ENCODE results near the gene USP17L28. TPM values are rescaled to one million over a fixed set of nuclear protein-coding genes. Genes with fewer than 3 reads are reported as not detected.
"Not testable (repeated sequence)": the region's sequence is repeated elsewhere in the genome, so short reads cannot be mapped to it uniquely, and the experiment has no call there.

USP17L28 gene, protein sequence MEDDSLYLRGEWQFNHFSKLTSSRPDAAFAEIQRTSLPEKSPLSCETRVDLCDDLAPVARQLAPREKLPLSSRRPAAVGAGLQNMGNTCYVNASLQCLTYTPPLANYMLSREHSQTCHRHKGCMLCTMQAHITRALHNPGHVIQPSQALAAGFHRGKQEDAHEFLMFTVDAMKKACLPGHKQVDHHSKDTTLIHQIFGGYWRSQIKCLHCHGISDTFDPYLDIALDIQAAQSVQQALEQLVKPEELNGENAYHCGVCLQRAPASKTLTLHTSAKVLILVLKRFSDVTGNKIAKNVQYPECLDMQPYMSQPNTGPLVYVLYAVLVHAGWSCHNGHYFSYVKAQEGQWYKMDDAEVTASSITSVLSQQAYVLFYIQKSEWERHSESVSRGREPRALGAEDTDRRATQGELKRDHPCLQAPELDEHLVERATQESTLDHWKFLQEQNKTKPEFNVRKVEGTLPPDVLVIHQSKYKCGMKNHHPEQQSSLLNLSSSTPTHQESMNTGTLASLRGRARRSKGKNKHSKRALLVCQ
- not detected for total RNA-seq
- not detected for total RNA-seq (2013)

- WGBS (ENCODE audit: insufficient coverage): no CpG with 5 or more reads among the region's 15 CpGs
Measured at GRCh38 chr4:9348593-9348992, at the start of gene USP17L28. Gene USP17L28, plus strand, starts transcription at chr4:9348893. Its CDS starts 0 bp downstream, at chr4:9348893.

DNA sequence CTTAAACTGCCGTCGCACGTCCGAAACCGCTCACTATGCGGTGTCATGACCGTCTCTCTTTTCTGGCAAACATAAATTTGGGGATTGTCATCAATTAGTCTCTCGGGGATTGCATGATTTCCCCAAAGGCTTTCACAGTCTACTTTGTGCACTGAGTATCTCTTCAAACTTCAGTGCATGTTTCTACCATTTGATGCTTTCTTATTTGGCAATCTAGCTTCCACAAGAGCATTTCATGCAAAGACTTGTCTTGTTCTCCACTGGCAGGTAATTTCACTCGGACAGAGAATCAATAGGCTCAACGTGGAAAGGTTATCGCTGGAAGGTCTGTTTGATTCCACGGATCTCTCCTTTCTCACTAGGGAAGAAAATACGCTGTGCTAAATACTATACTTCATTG, 24.5 kb upstream of the USP17L28 start:
- ATAC-seq; H3K27me3 ChIP-seq (ENCODE audit: control insufficient read depth, insufficient read depth, low read length); H3K4me1 ChIP-seq (ENCODE audit: control insufficient read depth, insufficient read depth, low read length); H3K36me3 Mint-ChIP-seq; DNase-seq; H3K27ac Mint-ChIP-seq; H3K4me1 Mint-ChIP-seq; H3K27ac ChIP-seq (ENCODE audit: low read length); intact Hi-C loops (cut with micrococcal nuclease); H3K36me3 ChIP-seq (ENCODE audit: control insufficient read depth, insufficient read depth, low read length); H3K9me3 ChIP-seq (ENCODE audit: control insufficient read depth, insufficient read depth, low read length); H3K9me3 Mint-ChIP-seq; H3K4me3 ChIP-seq (ENCODE audit: low read length); H3K4me3 Mint-ChIP-seq; H3K27me3 Mint-ChIP-seq (ENCODE audit: low read depth in 2 of 2): not testable (repeated sequence)
- no CpG with 5 or more reads among the region's 13 CpGs for WGBS (ENCODE audit: insufficient coverage)

More at GRCh38 chr4:9348593-9348992, at the start of gene USP17L28:
- H3K4me3 Mint-ChIP-seq; H3K27ac ChIP-seq (ENCODE audit: low read length); H3K27me3 ChIP-seq (ENCODE audit: control insufficient read depth, insufficient read depth, low read length); H3K9me3 Mint-ChIP-seq; H3K27me3 Mint-ChIP-seq (ENCODE audit: low read depth in 2 of 2); H3K36me3 Mint-ChIP-seq; H3K4me1 Mint-ChIP-seq; H3K4me1 ChIP-seq (ENCODE audit: control insufficient read depth, insufficient read depth, low read length); H3K36me3 ChIP-seq (ENCODE audit: control insufficient read depth, insufficient read depth, low read length); intact Hi-C loops (cut with micrococcal nuclease); H3K9me3 ChIP-seq (ENCODE audit: control insufficient read depth, insufficient read depth, low read length); H3K27ac Mint-ChIP-seq; DNase-seq; ATAC-seq; H3K4me3 ChIP-seq (ENCODE audit: low read length): not testable (repeated sequence)

DNA sequence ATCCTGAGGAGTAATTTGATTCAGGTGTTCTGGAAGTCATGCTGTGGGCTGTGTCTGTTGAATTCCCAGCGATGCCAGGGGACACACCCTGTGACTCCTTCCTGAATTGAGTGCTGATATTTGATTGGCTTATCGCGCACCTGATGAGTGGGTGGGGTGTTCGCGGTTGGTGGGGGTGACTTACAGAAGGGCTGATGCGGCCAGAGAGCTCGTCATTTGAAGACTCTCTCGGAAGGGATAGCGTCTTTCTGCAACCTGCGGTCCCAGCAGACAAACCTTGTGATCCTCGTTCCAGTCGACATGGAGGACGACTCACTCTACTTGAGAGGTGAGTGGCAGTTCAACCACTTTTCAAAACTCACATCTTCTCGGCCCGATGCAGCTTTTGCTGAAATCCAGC, 23.8 kb upstream of the USP17L28 start, which contains the start of gene USP17L24:
Gene USP17L24 (plus strand): TSS at position 301 of the 400 bp plus-strand sequence. CDS start 0 bp downstream, at position 301.
- H3K27ac ChIP-seq (ENCODE audit: low read length); intact Hi-C loops (cut with micrococcal nuclease); H3K4me3 ChIP-seq (ENCODE audit: low read length); H3K9me3 ChIP-seq (ENCODE audit: control insufficient read depth, insufficient read depth, low read length); H3K36me3 Mint-ChIP-seq; H3K27me3 Mint-ChIP-seq (ENCODE audit: low read depth in 2 of 2); ATAC-seq; DNase-seq; H3K4me1 ChIP-seq (ENCODE audit: control insufficient read depth, insufficient read depth, low read length); H3K4me3 Mint-ChIP-seq; H3K27me3 ChIP-seq (ENCODE audit: control insufficient read depth, insufficient read depth, low read length); H3K36me3 ChIP-seq (ENCODE audit: control insufficient read depth, insufficient read depth, low read length); H3K4me1 Mint-ChIP-seq; H3K27ac Mint-ChIP-seq; H3K9me3 Mint-ChIP-seq: not testable (repeated sequence)
- no CpG with 5 or more reads among the region's 15 CpGs for WGBS (ENCODE audit: insufficient coverage)

- H3K27ac Mint-ChIP-seq; H3K27me3 ChIP-seq (ENCODE audit: control insufficient read depth, insufficient read depth, low read length); H3K4me1 Mint-ChIP-seq; DNase-seq; H3K9me3 Mint-ChIP-seq; H3K9me3 ChIP-seq (ENCODE audit: control insufficient read depth, insufficient read depth, low read length); intact Hi-C loops (cut with micrococcal nuclease); H3K27ac ChIP-seq (ENCODE audit: low read length); H3K4me3 ChIP-seq (ENCODE audit: low read length); H3K4me1 ChIP-seq (ENCODE audit: control insufficient read depth, insufficient read depth, low read length); H3K27me3 Mint-ChIP-seq (ENCODE audit: low read depth in 2 of 2); H3K36me3 Mint-ChIP-seq; H3K36me3 ChIP-seq (ENCODE audit: control insufficient read depth, insufficient read depth, low read length); ATAC-seq; H3K4me3 Mint-ChIP-seq: not testable (repeated sequence)
- WGBS (ENCODE audit: insufficient coverage): no CpG with 5 or more reads among the region's 15 CpGs
Measured at GRCh38 chr4:9329611-9330010, 19.1 kb upstream of the USP17L28 start, which contains the start of gene USP17L25. Gene USP17L25, plus strand, starts transcription at chr4:9329911. Its CDS starts 0 bp downstream, at chr4:9329911.

DNA sequence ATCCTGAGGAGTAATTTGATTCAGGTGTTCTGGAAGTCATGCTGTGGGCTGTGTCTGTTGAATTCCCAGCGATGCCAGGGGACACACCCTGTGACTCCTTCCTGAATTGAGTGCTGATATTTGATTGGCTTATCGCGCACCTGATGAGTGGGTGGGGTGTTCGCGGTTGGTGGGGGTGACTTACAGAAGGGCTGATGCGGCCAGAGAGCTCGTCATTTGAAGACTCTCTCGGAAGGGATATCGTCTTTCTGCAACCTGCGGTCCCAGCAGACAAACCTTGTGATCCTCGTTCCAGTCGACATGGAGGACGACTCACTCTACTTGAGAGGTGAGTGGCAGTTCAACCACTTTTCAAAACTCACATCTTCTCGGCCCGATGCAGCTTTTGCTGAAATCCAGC, 14.3 kb upstream of the USP17L28 start, which contains the start of gene USP17L26:
Gene USP17L26 (plus strand): TSS at position 301 of the 400 bp plus-strand sequence. CDS start 0 bp downstream, at position 301.
- H3K4me1 ChIP-seq (ENCODE audit: control insufficient read depth, insufficient read depth, low read length); H3K27me3 ChIP-seq (ENCODE audit: control insufficient read depth, insufficient read depth, low read length); H3K4me1 Mint-ChIP-seq; H3K9me3 ChIP-seq (ENCODE audit: control insufficient read depth, insufficient read depth, low read length); DNase-seq; H3K27me3 Mint-ChIP-seq (ENCODE audit: low read depth in 2 of 2); H3K27ac Mint-ChIP-seq; H3K4me3 ChIP-seq (ENCODE audit: low read length); H3K9me3 Mint-ChIP-seq; H3K27ac ChIP-seq (ENCODE audit: low read length); H3K36me3 Mint-ChIP-seq; H3K4me3 Mint-ChIP-seq; intact Hi-C loops (cut with micrococcal nuclease); H3K36me3 ChIP-seq (ENCODE audit: control insufficient read depth, insufficient read depth, low read length); ATAC-seq: not testable (repeated sequence)
- no CpG with 5 or more reads among the region's 15 CpGs for WGBS (ENCODE audit: insufficient coverage)

DNA sequence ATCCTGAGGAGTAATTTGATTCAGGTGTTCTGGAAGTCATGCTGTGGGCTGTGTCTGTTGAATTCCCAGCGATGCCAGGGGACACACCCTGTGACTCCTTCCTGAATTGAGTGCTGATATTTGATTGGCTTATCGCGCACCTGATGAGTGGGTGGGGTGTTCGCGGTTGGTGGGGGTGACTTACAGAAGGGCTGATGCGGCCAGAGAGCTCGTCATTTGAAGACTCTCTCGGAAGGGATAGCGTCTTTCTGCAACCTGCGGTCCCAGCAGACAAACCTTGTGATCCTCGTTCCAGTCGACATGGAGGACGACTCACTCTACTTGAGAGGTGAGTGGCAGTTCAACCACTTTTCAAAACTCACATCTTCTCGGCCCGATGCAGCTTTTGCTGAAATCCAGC, 9.6 kb upstream of the USP17L28 start, which contains the start of gene USP17L5:
Gene USP17L5 (plus strand): TSS at position 301 of the 400 bp plus-strand sequence. CDS start 0 bp downstream, at position 301.
- H3K4me1 Mint-ChIP-seq; H3K27ac ChIP-seq (ENCODE audit: low read length): not testable (repeated sequence)
- no CpG with 5 or more reads among the region's 15 CpGs for WGBS (ENCODE audit: insufficient coverage)

GRCh38 chr4:9343848-9344247, 4.8 kb upstream of the USP17L28 start, which contains the start of gene USP17L27:
Gene USP17L27, plus strand, starts transcription at chr4:9344148. Its CDS starts 0 bp downstream, at chr4:9344148.
- H3K4me3 Mint-ChIP-seq; H3K9me3 ChIP-seq (ENCODE audit: control insufficient read depth, insufficient read depth, low read length); DNase-seq; H3K27me3 ChIP-seq (ENCODE audit: control insufficient read depth, insufficient read depth, low read length); H3K36me3 ChIP-seq (ENCODE audit: control insufficient read depth, insufficient read depth, low read length); H3K4me1 ChIP-seq (ENCODE audit: control insufficient read depth, insufficient read depth, low read length); intact Hi-C loops (cut with micrococcal nuclease); H3K4me3 ChIP-seq (ENCODE audit: low read length); H3K4me1 Mint-ChIP-seq; H3K9me3 Mint-ChIP-seq; H3K36me3 Mint-ChIP-seq; H3K27ac Mint-ChIP-seq; ATAC-seq; H3K27ac ChIP-seq (ENCODE audit: low read length); H3K27me3 Mint-ChIP-seq (ENCODE audit: low read depth in 2 of 2): not testable (repeated sequence)
- no CpG with 5 or more reads among the region's 15 CpGs for WGBS (ENCODE audit: insufficient coverage)

More for the DNA sequence above, 9.6 kb upstream of the USP17L28 start, which contains the start of gene USP17L5:
- DNase-seq; H3K27me3 ChIP-seq (ENCODE audit: control insufficient read depth, insufficient read depth, low read length); intact Hi-C loops (cut with micrococcal nuclease); H3K4me3 ChIP-seq (ENCODE audit: low read length); H3K27me3 Mint-ChIP-seq (ENCODE audit: low read depth in 2 of 2); H3K36me3 Mint-ChIP-seq; ATAC-seq; H3K27ac Mint-ChIP-seq; H3K36me3 ChIP-seq (ENCODE audit: control insufficient read depth, insufficient read depth, low read length); H3K4me1 ChIP-seq (ENCODE audit: control insufficient read depth, insufficient read depth, low read length); H3K4me3 Mint-ChIP-seq; H3K9me3 Mint-ChIP-seq; H3K9me3 ChIP-seq (ENCODE audit: control insufficient read depth, insufficient read depth, low read length): not testable (repeated sequence)
